Lung (tissue), 12 donors: ENCODE data around the gene DPP6. TPM values are rescaled to one million over a fixed set of nuclear protein-coding genes. Genes with fewer than 3 reads are reported as not detected.

Experiments
- ATAC-seq: fragments of 200-7000 bp; cut with Tn5 transposase; one replicate; pipeline ENCODE4 v1.9.1; 2020; ENCODE audit warnings: moderate number of reproducible peaks; ENCODE audit not compliant: insufficient read depth, low FRiP score
- DNase-seq, 3 donors: peaks; one replicate each; pipeline ENCODE4 v3.0.0-alpha.2; 2013 to 2017
- H3K27ac ChIP-seq, 2 donors: one replicate each; pipeline ENCODE4 v1.5.1; 2013; ENCODE audit warnings: mild to moderate bottlenecking in 2 of 2, moderate library complexity in 2 of 2, control low read depth in 1 of 2, inconsistent platforms in 1 of 2, low read depth in 1 of 2, low read length in 1 of 2
- H3K27me3 ChIP-seq, 3 donors: one replicate each; pipeline ENCODE4 v1.5.1; 2013; ENCODE audit warnings: low read length in 2 of 3; ENCODE audit not compliant: control insufficient read depth in 3 of 3, insufficient read depth in 3 of 3
- H3K36me3 ChIP-seq, 4 donors: one replicate each; pipeline ENCODE4 v1.5.1; 2013; ENCODE audit warnings: low read length in 4 of 4, mild to moderate bottlenecking in 1 of 4, moderate library complexity in 1 of 4; ENCODE audit not compliant: control insufficient read depth in 4 of 4, insufficient read depth in 4 of 4
- H3K4me1 ChIP-seq, 5 donors: one replicate each; pipeline ENCODE4 v1.5.1; 2013; ENCODE audit warnings: low read length in 5 of 5, mild to moderate bottlenecking in 2 of 5, moderate library complexity in 1 of 5; ENCODE audit not compliant: control insufficient read depth in 5 of 5, insufficient read depth in 5 of 5
- H3K4me3 ChIP-seq: one replicate; pipeline ENCODE4 v1.5.1; 2013; ENCODE audit warnings: mild to moderate bottlenecking, control low read depth, moderate library complexity
- H3K9ac ChIP-seq, 2 donors: one replicate each; pipeline ENCODE4 v1.5.1; 2013; ENCODE audit warnings: low read length in 2 of 2, control low read depth in 1 of 2; ENCODE audit not compliant: insufficient read depth in 1 of 2
- H3K9me3 ChIP-seq, 4 donors: one replicate each; pipeline ENCODE4 v1.5.1; 2013; ENCODE audit warnings: low read length in 3 of 4, mild to moderate bottlenecking in 1 of 4, moderate library complexity in 1 of 4; ENCODE audit not compliant: control insufficient read depth in 4 of 4, insufficient read depth in 3 of 4
- WGBS, 2 donors: extraction: QIAGEN DNeasy Blood & Tissue Kit; methylation state at CpG; one replicate each; pipeline ENCODE4 v1.1.7; 2013; 5-methylcytosine and 5-hydroxymethylcytosine counted together
- polyA plus RNA-seq, 2 donors: library from polyadenylated mRNA; stranded (reverse); fragments of 200-250 nt; gene quantifications; one replicate each; pipeline ENCODE4 v1.2.1, GENCODE V29; 2013
- total RNA-seq, 2 donors: library from RNA; depleted of rRNA in 1 of 2; stranded (reverse); fragments of >200 nt in 1 of 2; gene quantifications; one replicate each; pipeline ENCODE4 v1.2.1, GENCODE V29; 2014 to 2021
- TF ChIP-seq, protein P1 (sequence below): IDR thresholded peaks from 2 replicates; pipeline ENCODE4 v1.5.1; 2012; ENCODE audit warnings: mild to moderate bottlenecking; ENCODE audit errors: control extremely low read depth, extremely low read depth
- donor health status: control.
- donor health status: control.
- donor health status: Bipolar disorder and iron deficiency.
- donor health status: healthy.
- donor health status: DM: yes; HTN: yes; CAD: no.

The DPP6 gene
- total and polyA plus RNA-seq, 4 donors: 0.08 to 1.3 (median 0.75) TPM

DNA sequence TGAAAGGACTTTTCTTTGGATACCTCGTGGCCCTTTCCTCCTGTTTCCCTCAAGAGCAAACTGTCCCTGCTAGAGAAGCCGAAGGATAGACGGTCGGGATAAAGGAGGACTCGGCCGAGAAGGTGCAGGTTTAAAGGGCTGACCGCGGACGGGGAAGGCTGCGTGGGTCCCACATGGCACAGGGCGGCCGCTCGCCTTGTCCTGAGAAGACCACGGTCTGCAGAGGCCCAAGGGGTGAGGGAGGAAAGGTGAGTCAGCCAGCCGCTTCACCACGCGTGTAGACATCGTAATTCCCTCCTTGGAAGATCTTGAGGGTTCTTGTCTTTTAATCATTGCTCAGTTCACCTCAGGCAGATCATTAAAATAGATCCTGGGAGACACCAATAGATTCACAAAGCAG is 253.8 kb downstream of the DPP6 start:
- peaks cover 0 to 3% (median 0%) of the 10 kb centered on the region in 4 donors for H3K9me3 ChIP-seq
- H3K36me3 ChIP-seq: no peaks in the 10 kb centered on the region
- H3K4me3 ChIP-seq: no peak overlapping the region
- no peak for ATAC-seq
- no peak for DNase-seq
- H3K27ac ChIP-seq: no peak overlapping the region
- H3K4me1 ChIP-seq: no peaks in the 10 kb centered on the region
- H3K9ac ChIP-seq: no peak overlapping the region
- TF ChIP-seq, protein P1, sequence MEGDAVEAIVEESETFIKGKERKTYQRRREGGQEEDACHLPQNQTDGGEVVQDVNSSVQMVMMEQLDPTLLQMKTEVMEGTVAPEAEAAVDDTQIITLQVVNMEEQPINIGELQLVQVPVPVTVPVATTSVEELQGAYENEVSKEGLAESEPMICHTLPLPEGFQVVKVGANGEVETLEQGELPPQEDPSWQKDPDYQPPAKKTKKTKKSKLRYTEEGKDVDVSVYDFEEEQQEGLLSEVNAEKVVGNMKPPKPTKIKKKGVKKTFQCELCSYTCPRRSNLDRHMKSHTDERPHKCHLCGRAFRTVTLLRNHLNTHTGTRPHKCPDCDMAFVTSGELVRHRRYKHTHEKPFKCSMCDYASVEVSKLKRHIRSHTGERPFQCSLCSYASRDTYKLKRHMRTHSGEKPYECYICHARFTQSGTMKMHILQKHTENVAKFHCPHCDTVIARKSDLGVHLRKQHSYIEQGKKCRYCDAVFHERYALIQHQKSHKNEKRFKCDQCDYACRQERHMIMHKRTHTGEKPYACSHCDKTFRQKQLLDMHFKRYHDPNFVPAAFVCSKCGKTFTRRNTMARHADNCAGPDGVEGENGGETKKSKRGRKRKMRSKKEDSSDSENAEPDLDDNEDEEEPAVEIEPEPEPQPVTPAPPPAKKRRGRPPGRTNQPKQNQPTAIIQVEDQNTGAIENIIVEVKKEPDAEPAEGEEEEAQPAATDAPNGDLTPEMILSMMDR: no peak
- 83 to 88% methylated on average over 18 of the region's 18 CpGs for WGBS, 2 donors
- H3K27me3 ChIP-seq: peaks cover 4 to 34% (median 9%) of the 10 kb centered on the region in 3 donors

DNA sequence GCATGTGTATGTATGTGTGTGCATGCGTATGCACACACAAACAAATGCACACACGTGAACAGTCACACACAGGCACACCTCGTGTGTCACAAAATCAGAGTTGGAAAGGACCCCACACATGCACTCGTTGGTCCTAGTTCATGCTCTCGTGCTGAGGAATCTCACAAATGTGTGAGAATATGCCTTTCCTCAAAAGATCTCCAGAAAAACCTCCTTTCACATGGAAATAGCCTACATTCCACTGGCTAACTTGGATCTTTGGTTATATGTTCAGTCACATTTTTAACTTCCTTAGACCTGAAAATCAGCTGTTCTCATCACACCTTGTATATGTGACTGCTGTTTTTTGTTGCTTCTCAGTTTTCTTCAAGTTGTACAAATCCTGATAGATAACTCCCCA is 256.7 kb downstream of the DPP6 start:
- 33 to 41% methylated on average over 5 of the region's 5 CpGs for WGBS, 2 donors

DNA sequence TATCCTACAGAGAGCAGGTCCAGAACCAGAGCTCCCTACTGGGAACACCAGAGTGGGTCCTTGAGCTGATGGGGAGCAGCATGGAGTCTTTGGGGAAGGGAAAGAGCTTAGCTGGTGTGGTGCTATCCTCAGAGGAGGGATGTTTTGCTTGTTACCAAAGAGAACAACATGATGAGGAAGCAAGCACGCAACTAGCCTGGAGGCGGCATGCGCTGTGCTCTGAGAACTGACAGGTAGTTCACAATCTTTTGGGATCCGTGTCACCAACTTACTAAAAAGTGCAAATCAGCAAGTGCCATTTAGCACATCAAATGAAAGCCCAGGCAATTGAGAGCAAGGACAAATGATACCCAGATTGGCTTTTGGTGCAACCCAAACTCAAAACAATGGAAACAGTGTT is 257.9 kb downstream of the DPP6 start:
- Histone ChIP-seq H3K27me3 (peaks cover 0 to 24% (median 7%) of the 10 kb centered on the region in 3 donors), H3K4me3 (no peak overlapping the region), H3K27ac (no peak overlapping the region), H3K9me3 (peaks cover 0 to 3% (median 0%) of the 10 kb centered on the region in 4 donors), H3K36me3 (no peaks in the 10 kb centered on the region), H3K9ac (no peak overlapping the region), H3K4me1 (no peaks in the 10 kb centered on the region)
- TF ChIP-seq, protein P1: no peak
- WGBS, 2 donors: 68 to 82% methylated on average over 4 of the region's 4 CpGs
- DNase-seq (no peak), ATAC-seq (no peak)

More for the DNA sequence above, 256.7 kb downstream of the DPP6 start:
- Histone ChIP-seq H3K36me3 (no peaks in the 10 kb centered on the region), H3K27me3 (peaks cover 4 to 32% (median 9%) of the 10 kb centered on the region in 3 donors), H3K9me3 (peaks cover 0 to 3% (median 0%) of the 10 kb centered on the region in 4 donors), H3K9ac (no peak overlapping the region), H3K4me1 (no peaks in the 10 kb centered on the region), H3K4me3 (no peak overlapping the region), H3K27ac (no peak overlapping the region)
- no peak for DNase-seq
- ATAC-seq: no peak
- TF ChIP-seq, protein P1: no peak

DNA sequence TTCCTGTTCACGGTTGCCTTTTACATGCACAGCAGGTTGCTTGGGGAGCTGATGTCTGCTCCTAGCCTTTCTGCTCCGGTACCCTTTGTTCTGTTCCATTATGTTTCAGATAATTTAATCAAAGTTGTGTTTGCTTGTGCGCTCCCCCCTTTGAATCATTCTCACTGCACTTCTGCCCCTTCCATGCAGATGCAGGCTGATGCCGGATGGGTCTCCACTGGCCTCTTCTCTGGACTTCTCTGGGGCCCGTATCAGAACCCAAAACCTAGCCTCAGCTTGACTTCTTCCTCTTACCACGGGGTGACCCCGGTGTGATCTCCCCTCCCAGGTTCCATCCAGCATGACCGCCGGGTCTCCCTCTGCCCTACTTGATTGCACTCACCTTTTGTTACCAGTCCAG is 272.0 kb downstream of the DPP6 start:
- Histone ChIP-seq H3K27me3 (no peaks in the 10 kb centered on the region), H3K9me3 (no peaks in the 10 kb centered on the region), H3K36me3 (no peaks in the 10 kb centered on the region), H3K9ac (no peak overlapping the region), H3K4me1 (no peaks in the 10 kb centered on the region), H3K27ac (no peak overlapping the region), H3K4me3 (no peak overlapping the region)
- WGBS, 2 donors: 92 to 96% methylated on average over 9 of the region's 9 CpGs
- ATAC-seq (no peak), DNase-seq (no peak)
- TF ChIP-seq, protein P1: no peak
